SK-N-MC (cell line): Measurements from ENCODE around the gene PHTF2.

ENCODE experiments used
- EZH2 ChIP-seq: fragments of 200-600 bp; sonication (generic); IDR thresholded peaks from one replicate; pipeline ENCODE4 v1.6.1; 2017; ENCODE audit warnings: antibody characterized with exemption
- POLR2AphosphoS5 ChIP-seq: IDR thresholded peaks from 2 replicates; pipeline ENCODE4 v1.6.1; 2012; ENCODE audit warnings: mild to moderate bottlenecking, low read depth, low read length, borderline replicate concordance

DNA sequence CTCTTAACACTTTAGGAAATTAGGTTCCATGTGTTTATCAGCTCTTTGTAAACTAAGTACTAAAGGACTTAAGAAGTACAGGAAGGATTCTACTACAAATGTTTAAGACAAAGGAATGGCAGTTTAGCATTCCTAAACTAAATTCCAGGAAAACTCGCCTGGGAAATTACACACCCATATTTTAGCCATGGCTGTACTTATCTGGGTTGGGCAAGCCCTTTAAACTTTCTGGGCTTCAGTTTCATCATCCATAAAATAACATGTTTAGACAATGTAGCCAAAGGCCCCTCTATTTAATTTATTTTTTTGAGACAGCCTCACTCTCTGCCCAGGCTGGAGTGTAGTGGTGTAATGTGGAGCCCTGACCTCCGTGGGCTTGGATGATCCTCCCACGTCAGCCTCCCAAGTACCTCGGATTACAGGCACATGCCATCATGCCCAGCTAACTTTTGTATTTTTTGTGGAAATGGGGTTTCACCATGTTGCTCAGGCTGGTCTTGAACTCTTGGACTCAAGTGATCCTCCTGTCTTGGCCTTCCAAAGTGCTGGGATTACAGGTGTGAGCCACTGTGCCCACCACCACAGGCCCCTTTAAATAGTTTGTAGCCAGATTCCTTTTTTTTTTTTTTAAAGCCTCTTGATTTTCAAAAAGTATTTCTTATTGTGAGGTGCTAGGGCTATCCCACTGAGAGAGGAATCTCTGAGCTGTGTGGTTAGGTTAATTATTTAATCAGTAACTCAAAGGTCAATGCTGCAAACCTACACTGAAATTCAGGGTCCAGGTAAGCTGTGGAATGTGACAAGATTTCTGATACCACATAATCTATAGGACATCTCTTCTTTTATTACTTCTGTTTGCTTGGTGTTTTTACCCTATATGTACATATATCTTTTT is 32.4 kb upstream of the PHTF2 start:
- TF ChIP-seq POLR2AphosphoS5, result no peak
- TF ChIP-seq EZH2, result no peak
